PC-3 (cell line): ENCODE measurements around the gene ATP5F1B. TPM values are rescaled to one million over a fixed set of nuclear protein-coding genes. Genes with fewer than 3 reads are reported as not detected.

Experiments
- ATAC-seq: fragments of 200-7000 bp; cut with Tn5 transposase; 2 replicates; pipeline ENCODE4 v1.9.1; 2020; ENCODE audit warnings: mild to moderate bottlenecking, moderate library complexity
- BruUV-seq: library from RNA; stranded (reverse); fragments of 400-500 nt; replicated peaks from 2 replicates; lab custom pipeline; 2021; lab: Mats Ljungman, UMichigan
- CTCF ChIA-PET: fragments of 300-600 bp; sonication (Branson Sonifier 250); formaldehyde crosslinking; loops from one replicate; lab custom pipeline; 2022; ENCODE audit warnings: antibody characterized with exemption; lab: Charles Lee
- POLR2A ChIA-PET: fragments of 300-600 bp; sonication (Branson Sonifier 250); formaldehyde crosslinking; loops from one replicate; lab custom pipeline; 2022; ENCODE audit warnings: antibody characterized with exemption; ENCODE audit not compliant: unreplicated experiment; lab: Charles Lee
- DNase-seq: peaks from one replicate; pipeline ENCODE4 v3.0.0-alpha.2; 2015
- H2AFZ ChIP-seq: fragments of 300-600 bp; sonication (generic); 2 replicates; pipeline ENCODE4 v1.6.0; 2016; ENCODE audit warnings: antibody characterized with exemption, low read length
- H3F3A ChIP-seq: fragments of 300-600 bp; sonication (generic); one replicate; pipeline ENCODE4 v1.6.0; 2017; ENCODE audit warnings: antibody characterized with exemption, low read length, control low read depth, mild to moderate bottlenecking; ENCODE audit not compliant: unreplicated experiment
- H3K27ac ChIP-seq: fragments of 300-600 bp; sonication (generic); 2 replicates; pipeline ENCODE4 v1.5.1; 2016; ENCODE audit warnings: mild to moderate bottlenecking, low read length
- H3K27me3 ChIP-seq: fragments of 300-600 bp; sonication (generic); 2 replicates; pipeline ENCODE4 v1.6.1; 2016; ENCODE audit warnings: low read length, mixed read lengths
- H3K36me3 ChIP-seq: fragments of 300-600 bp; sonication (generic); 2 replicates; pipeline ENCODE4 v1.6.1; 2016; ENCODE audit warnings: low read depth, mixed run types, low read length, mixed read lengths
- H3K4me1 ChIP-seq: fragments of 300-600 bp; sonication (generic); 2 replicates; pipeline ENCODE4 v1.5.1; 2016; ENCODE audit warnings: low read length; ENCODE audit not compliant: insufficient read depth
- H3K4me2 ChIP-seq: fragments of 300-600 bp; sonication (generic); 2 replicates; pipeline ENCODE4 v1.6.0; 2016; ENCODE audit warnings: low read length
- H3K4me3 ChIP-seq: fragments of 300-600 bp; sonication (generic); 2 replicates; pipeline ENCODE4 v1.5.1; 2016; ENCODE audit warnings: mild to moderate bottlenecking, low read length, mixed read lengths
- H3K79me2 ChIP-seq: fragments of 300-600 bp; sonication (generic); 2 replicates; pipeline ENCODE4 v1.6.1; 2017; ENCODE audit warnings: low read length, mixed read lengths
- H3K9ac ChIP-seq: fragments of 300-600 bp; sonication (generic); 2 replicates; pipeline ENCODE4 v1.6.0; 2016; ENCODE audit warnings: mild to moderate bottlenecking, low read length
- H3K9me2 ChIP-seq: fragments of 300-600 bp; sonication (generic); replicated peaks from 2 replicates; pipeline ENCODE4 v1.6.1; 2016; ENCODE audit warnings: mixed run types, low read length, mixed read lengths
- H3K9me3 ChIP-seq: fragments of 300-600 bp; sonication (generic); 2 replicates; pipeline ENCODE4 v1.6.1; 2016; ENCODE audit warnings: low read length, mixed read lengths
- H4K20me1 ChIP-seq: fragments of 300-600 bp; sonication (generic); 2 replicates; pipeline ENCODE4 v1.6.1; 2016; ENCODE audit warnings: low read length, mixed read lengths
- EZH2 ChIP-seq: fragments of 300-600 bp; sonication (generic); IDR thresholded peaks from one replicate; pipeline ENCODE4 v1.6.1; 2017; ENCODE audit warnings: antibody characterized with exemption, mild to moderate bottlenecking, low read length; ENCODE audit not compliant: unreplicated experiment
- EZH2phosphoT487 ChIP-seq: fragments of 300-600 bp; sonication (generic); IDR thresholded peaks from 2 replicates; pipeline ENCODE4 v1.6.1; 2018; ENCODE audit warnings: mild to moderate bottlenecking, antibody characterized with exemption, low read length, borderline replicate concordance
- intact Hi-C: fragments of 100-400 bp; cut with micrococcal nuclease; formaldehyde crosslinking; loops from 2 replicates; pipeline ENCODE4 v1.9.0; 2023
- total RNA-seq: library from RNA; depleted of rRNA; stranded (reverse); fragments of >200 nt; gene quantifications from 2 replicates; pipeline ENCODE4 v1.2.3, GENCODE V29; 2014
- TF ChIP-seq, protein P1 (sequence below): fragments of 300-600 bp; sonication (generic); conservative IDR thresholded peaks from 2 replicates; pipeline ENCODE4 v1.5.1; 2017; ENCODE audit warnings: antibody characterized with exemption, low read depth, mild to moderate bottlenecking, low read length

The ATP5F1B gene
- total RNA-seq, 1 experiment from 2014 or later = 1,046 TPM

DNA sequence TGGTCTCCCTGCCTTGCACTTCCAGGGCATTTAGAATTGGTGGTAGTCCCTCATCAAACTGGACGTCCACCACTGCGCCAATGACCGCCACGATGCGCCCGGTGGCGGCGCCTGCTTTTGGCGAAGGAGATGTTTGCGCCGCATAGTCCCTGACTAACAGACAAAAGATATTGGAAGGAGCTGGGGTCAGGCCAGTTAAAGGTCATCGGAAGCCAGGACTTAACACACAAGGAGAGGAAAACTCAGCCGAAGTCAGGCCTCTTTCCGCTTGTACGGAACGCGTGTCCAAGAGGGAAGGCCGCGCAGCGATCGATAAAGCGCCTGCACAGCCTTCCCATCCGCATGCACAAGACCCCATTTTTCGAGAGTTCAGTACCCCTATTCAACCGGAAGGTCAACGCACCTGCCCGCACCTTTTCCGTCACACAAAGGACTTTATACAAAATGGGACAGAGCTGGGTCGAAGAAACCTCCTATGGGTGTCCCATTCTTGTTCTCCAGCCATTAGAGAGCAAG is 525 bp downstream of the ATP5F1B start:
- DNase-seq (no peak), ATAC-seq (no peak)
- BruUV-seq = TSS peak; percentile 65
- peak overlapping the region; percentile 62 for H3K27ac ChIP-seq
- H3F3A ChIP-seq = peaks cover 8% of the 10 kb centered on the region
- peaks cover 38% of the 10 kb centered on the region for H3K36me3 ChIP-seq
- TF ChIP-seq EZH2 (no peak), EZH2phosphoT487 (no peak)
- TF ChIP-seq, protein P1, sequence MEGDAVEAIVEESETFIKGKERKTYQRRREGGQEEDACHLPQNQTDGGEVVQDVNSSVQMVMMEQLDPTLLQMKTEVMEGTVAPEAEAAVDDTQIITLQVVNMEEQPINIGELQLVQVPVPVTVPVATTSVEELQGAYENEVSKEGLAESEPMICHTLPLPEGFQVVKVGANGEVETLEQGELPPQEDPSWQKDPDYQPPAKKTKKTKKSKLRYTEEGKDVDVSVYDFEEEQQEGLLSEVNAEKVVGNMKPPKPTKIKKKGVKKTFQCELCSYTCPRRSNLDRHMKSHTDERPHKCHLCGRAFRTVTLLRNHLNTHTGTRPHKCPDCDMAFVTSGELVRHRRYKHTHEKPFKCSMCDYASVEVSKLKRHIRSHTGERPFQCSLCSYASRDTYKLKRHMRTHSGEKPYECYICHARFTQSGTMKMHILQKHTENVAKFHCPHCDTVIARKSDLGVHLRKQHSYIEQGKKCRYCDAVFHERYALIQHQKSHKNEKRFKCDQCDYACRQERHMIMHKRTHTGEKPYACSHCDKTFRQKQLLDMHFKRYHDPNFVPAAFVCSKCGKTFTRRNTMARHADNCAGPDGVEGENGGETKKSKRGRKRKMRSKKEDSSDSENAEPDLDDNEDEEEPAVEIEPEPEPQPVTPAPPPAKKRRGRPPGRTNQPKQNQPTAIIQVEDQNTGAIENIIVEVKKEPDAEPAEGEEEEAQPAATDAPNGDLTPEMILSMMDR = no peak
- no peaks in the 10 kb centered on the region for H3K9me3 ChIP-seq
- H3K4me2 ChIP-seq = peak overlapping the region; percentile 88
- POLR2A ChIA-PET = interaction anchor here (0.6 kb wide), 1 partner anchor 13 kb away, joined by 17 read pairs; no protein-coding TSS in a partner anchor
- intact Hi-C loops = no loop called here
- CTCF ChIA-PET = interaction anchor here (1.5 kb wide), 1 partner anchor 8 kb away, joined by 8 read pairs; no protein-coding TSS in a partner anchor
- H3K79me2 ChIP-seq = peaks cover 49% of the 10 kb centered on the region
- peak overlapping the region; percentile 94 for H3K4me3 ChIP-seq
- peak overlapping the region; percentile 96 for H3K9ac ChIP-seq
- peaks cover 23% of the 10 kb centered on the region for H3K4me1 ChIP-seq
- no peaks in the 10 kb centered on the region for H3K27me3 ChIP-seq
- no peaks in the 10 kb centered on the region for H3K9me2 ChIP-seq
- H4K20me1 ChIP-seq = peaks cover 34% of the 10 kb centered on the region
- H2AFZ ChIP-seq = no peak overlapping the region

DNA sequence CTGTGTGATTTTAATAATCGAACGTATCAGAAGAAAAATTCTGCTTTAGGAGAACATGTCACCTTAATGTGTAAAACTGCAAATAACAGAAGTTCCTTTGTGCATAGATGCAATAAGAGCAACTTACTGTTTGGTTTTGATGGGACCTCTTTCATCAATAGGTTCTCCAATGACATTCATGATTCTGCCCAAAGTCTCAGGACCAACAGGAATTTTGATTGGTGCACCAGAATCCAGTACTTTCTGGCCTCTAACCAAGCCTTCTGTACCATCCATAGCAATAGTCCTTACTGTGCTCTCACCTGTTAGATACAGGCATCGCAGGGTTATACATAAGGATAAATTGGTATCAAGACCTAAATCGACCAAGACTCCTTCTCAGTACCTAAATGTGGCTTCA is 1.1 kb downstream of the ATP5F1B start:
- POLR2A ChIA-PET = no interaction called here
- peaks cover 37% of the 10 kb centered on the region for H4K20me1 ChIP-seq
- H3F3A ChIP-seq = peaks cover 8% of the 10 kb centered on the region
- H3K79me2 ChIP-seq = peaks cover 49% of the 10 kb centered on the region
- no peak for DNase-seq
- intact Hi-C loops = no loop called here
- CTCF ChIA-PET = no interaction called here
- no TSS peak for BruUV-seq
- H2AFZ ChIP-seq = no peak overlapping the region
- no peaks in the 10 kb centered on the region for H3K9me2 ChIP-seq
- H3K36me3 ChIP-seq = peaks cover 43% of the 10 kb centered on the region
- no peaks in the 10 kb centered on the region for H3K9me3 ChIP-seq
- H3K4me2 ChIP-seq = peak overlapping the region; percentile 88
- no peak for TF ChIP-seq EZH2
- H3K4me3 ChIP-seq = peak overlapping the region; percentile 94
- no peak for ATAC-seq
- peak overlapping the region; percentile 96 for H3K9ac ChIP-seq
- H3K27ac ChIP-seq = no peak overlapping the region
- peaks cover 23% of the 10 kb centered on the region for H3K4me1 ChIP-seq
- H3K27me3 ChIP-seq = no peaks in the 10 kb centered on the region

DNA sequence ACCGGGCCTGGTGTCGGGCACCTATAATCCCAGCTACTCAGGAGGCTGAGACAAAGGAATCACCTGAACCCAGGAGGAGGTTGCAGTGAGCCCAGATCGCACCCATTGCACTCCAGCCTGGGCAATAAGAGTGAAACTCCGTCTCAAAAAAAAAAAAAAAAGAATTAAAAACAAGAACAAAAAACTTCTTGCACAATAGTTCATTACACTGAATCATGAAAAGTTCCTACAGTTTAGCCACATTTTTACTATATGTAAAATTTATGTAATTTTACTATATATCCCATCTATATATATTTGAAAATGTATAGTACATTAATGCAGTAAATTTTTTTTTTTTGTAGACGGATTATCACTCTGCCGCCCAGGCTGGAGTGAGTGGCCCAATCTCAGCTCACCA is 4.6 kb downstream of the ATP5F1B start:
- H3K27me3 ChIP-seq = no peaks in the 10 kb centered on the region
- no peak for ATAC-seq
- H3K4me1 ChIP-seq = peaks cover 23% of the 10 kb centered on the region
- H2AFZ ChIP-seq = no peak overlapping the region
- no peak overlapping the region for H3K9ac ChIP-seq
- H3K79me2 ChIP-seq = peaks cover 49% of the 10 kb centered on the region
- H4K20me1 ChIP-seq = peaks cover 42% of the 10 kb centered on the region
- no peak overlapping the region for H3K4me3 ChIP-seq
- ChIA-PET POLR2A (no interaction called here), CTCF (interaction anchor here (0.6 kb wide), 1 partner anchor 15 kb away, joined by 5 read pairs; no protein-coding TSS in a partner anchor)
- no peak overlapping the region for H3K27ac ChIP-seq
- intact Hi-C loops = no loop called here
- H3K9me3 ChIP-seq = no peaks in the 10 kb centered on the region
- peaks cover 20% of the 10 kb centered on the region for H3F3A ChIP-seq
- H3K36me3 ChIP-seq = peaks cover 62% of the 10 kb centered on the region
- no TSS peak for BruUV-seq
- TF ChIP-seq EZH2phosphoT487 (no peak), EZH2 (no peak)
- TF ChIP-seq, protein P1 = no peak
- H3K9me2 ChIP-seq = no peaks in the 10 kb centered on the region
- H3K4me2 ChIP-seq = no peak overlapping the region
- DNase-seq = no peak
